CD4-positive, alpha-beta T cell (primary cell): ENCODE data around the gene CMTM1. TPM values are rescaled to one million over a fixed set of nuclear protein-coding genes. Genes with fewer than 3 reads are reported as not detected.

ENCODE experiments used
- ATAC-seq: fragments of 200-7000 bp; cut with Tn5 transposase; one replicate; pipeline ENCODE4 v1.10.0; 2022; ENCODE audit warnings: mild to moderate bottlenecking; ENCODE audit not compliant: poor library complexity
- CTCF ChIA-PET: fragments of 350-600 bp; sonication (Branson Sonifier 250); formaldehyde crosslinking; loops from one replicate; lab custom pipeline; 2021; ENCODE audit warnings: antibody characterized with exemption, inconsistent platforms; lab: Charles Lee
- POLR2A ChIA-PET: fragments of 350-600 bp; sonication (Branson Sonifier 250); formaldehyde crosslinking; loops from one replicate; lab custom pipeline; 2021; ENCODE audit warnings: antibody characterized with exemption, inconsistent platforms; lab: Charles Lee
- DNase-seq, 14 experiments: peaks; one replicate each; pipeline ENCODE4 v3.0.0-alpha.2; 2013 to 2020; ENCODE audit warnings: mixed read lengths in 2 of 14
- H3K27ac ChIP-seq, 2 donors: one replicate each; pipeline versions ENCODE4 v1.5.1 to v1.7.0; 2013; ENCODE audit warnings: low read length in 2 of 2, low read depth in 1 of 2, mild to moderate bottlenecking in 1 of 2
- H3K27me3 ChIP-seq, 2 experiments: 1 replicate in 1 of 2; 2 replicates in 1 of 2; pipeline versions ENCODE4 v1.6.1 to v1.7.0; 2013; ENCODE audit warnings: low read length in 2 of 2, control low read depth in 1 of 2, mild to moderate bottlenecking in 1 of 2, moderate library complexity in 1 of 2; ENCODE audit not compliant: insufficient read depth in 2 of 2, control insufficient read depth in 1 of 2
- H3K36me3 ChIP-seq: one replicate; pipeline ENCODE4 v1.6.1; 2013; ENCODE audit warnings: low read length, control low read depth; ENCODE audit not compliant: insufficient read depth
- H3K4me1 ChIP-seq: one replicate; pipeline ENCODE4 v1.6.1; 2013; ENCODE audit warnings: low read length, control low read depth; ENCODE audit not compliant: insufficient read depth
- H3K4me3 ChIP-seq: one replicate; pipeline ENCODE4 v1.5.1; 2013; ENCODE audit warnings: mild to moderate bottlenecking, low read length, moderate library complexity
- H3K9me3 ChIP-seq, 2 experiments: 1 replicate in 1 of 2; 2 replicates in 1 of 2; pipeline versions ENCODE4 v1.6.1 to v1.7.0; 2013; ENCODE audit warnings: low read length in 2 of 2, mild to moderate bottlenecking in 2 of 2, control low read depth in 1 of 2, moderate library complexity in 1 of 2; ENCODE audit not compliant: control insufficient read depth in 1 of 2, insufficient read depth in 1 of 2
- H3K27ac Mint-ChIP-seq: one replicate; pipeline ENCODE4 v1.8.0; 2020; ENCODE audit warnings: mixed read lengths
- H3K27me3 Mint-ChIP-seq: one replicate; pipeline ENCODE4 v1.8.0; 2021; ENCODE audit warnings: mixed read lengths
- H3K36me3 Mint-ChIP-seq: one replicate; pipeline ENCODE4 v1.8.0; 2021; ENCODE audit warnings: low read depth, mixed read lengths
- H3K4me1 Mint-ChIP-seq: one replicate; pipeline ENCODE4 v1.8.0; 2021; ENCODE audit warnings: low read depth, mixed read lengths
- H3K4me3 Mint-ChIP-seq: one replicate; pipeline ENCODE4 v1.8.0; 2020; ENCODE audit warnings: mild to moderate bottlenecking, mixed read lengths
- H3K9me3 Mint-ChIP-seq: one replicate; pipeline ENCODE4 v1.8.0; 2020; ENCODE audit warnings: mixed read lengths
- intact Hi-C, 2 experiments: fragments of 100-400 bp; cut with DNase I in 1 of 2; cut with micrococcal nuclease in 1 of 2; formaldehyde crosslinking; loops; one replicate each; pipeline versions ENCODE4 v1.15.1 to v1.9.0; 2023 to 2025; cut with DNase I, micrococcal nuclease
- total RNA-seq, 174 experiments: library from RNA in 2 of 174; stranded (reverse) in 2 of 174; gene quantifications; one replicate each; pipeline ENCODE4 v1.2.3 and lab custom pipeline; 2021 to 2026
- TF ChIP-seq, protein P1 (sequence below): fragments of 200-600 bp; IDR thresholded peaks from one replicate; pipeline ENCODE4 v1.8.0; 2022; ENCODE audit warnings: antibody characterized with exemption, mild to moderate bottlenecking

Gene CMTM1
- total RNA-seq, 2 experiments from 2014 or later = 0.66 to 1.1 TPM

- Histone ChIP-seq H3K4me3 (peak overlapping the region; percentile 64), H3K4me1 (peaks cover 57% of the 10 kb centered on the region)
- CTCF ChIA-PET = interaction anchor here (0.9 to 1.9 kb wide), 2 partner anchors 14 to 21 kb away, joined by 3 to 5 read pairs; no protein-coding TSS in a partner anchor
Observed at GRCh38 chr16:66548868-66549267, 17.4 kb upstream of the CMTM1 start.

DNA sequence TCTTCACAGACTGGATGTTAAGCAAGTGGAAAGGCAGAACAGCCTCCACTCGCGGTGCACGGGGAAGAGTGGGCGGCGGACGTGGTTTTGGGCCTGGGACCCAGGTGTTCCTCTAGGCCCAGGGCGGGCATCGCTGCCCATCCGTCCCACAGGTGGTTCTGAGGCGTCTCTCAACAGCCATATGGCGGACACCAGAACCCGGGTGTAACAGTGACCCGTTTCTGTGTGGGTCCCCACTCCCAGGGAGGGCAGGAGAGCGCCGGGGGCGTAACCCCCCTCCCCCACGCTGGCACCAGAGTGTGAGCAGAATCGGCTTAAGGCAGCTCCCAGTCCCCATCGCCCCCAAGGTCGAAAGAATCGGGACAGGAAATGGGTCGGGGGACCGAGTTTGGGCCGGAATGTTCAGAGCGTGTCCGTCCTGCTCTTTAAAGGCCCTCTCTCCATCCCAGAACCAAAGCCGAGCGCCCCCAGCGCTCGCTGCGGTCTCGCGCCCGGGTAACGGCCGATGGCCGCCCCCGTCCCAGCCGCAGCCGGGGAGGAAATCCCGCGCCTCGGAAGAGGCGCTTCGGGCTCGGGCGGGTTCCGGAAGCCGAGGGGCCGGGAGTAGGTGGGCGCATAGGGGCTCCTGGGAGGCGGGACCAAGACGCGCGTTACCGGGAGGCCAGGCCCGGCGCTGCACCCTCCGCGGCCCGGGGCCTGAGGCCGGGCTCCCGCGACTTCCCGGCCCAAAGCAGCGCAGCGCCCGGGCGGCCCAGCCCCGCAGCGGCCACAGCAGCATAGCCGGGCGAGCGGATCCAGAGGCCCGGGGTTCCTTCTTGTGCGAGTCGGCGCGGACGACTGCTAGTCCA lies 16.7 kb upstream of the CMTM1 start, which contains the start of gene TK2:
Gene TK2, minus strand, starts transcription at position 839 of the 848 bp plus-strand sequence. Its CDS starts 61 bp downstream, at position 778.
- Histone ChIP-seq H3K4me1 (peaks cover 63% of the 10 kb centered on the region), H3K27me3 (no peaks in the 10 kb centered on the region), H3K4me3 (peak within 1 kb of the TSS; percentile 64), H3K36me3 (no peaks in the 10 kb centered on the region), H3K9me3 (no peaks in the 10 kb centered on the region), H3K27ac (peak within 1 kb of the TSS; percentile 73 to 86)
- CTCF ChIA-PET = interaction anchor here (1.3 to 4.8 kb wide), 2 partner anchors 13 to 101 kb away, joined by 4 to 32 read pairs; no protein-coding TSS in a partner anchor
- peak within 1 kb of the TSS; percentile 92 for H3K4me3 Mint-ChIP-seq
- peaks cover 28% of the 10 kb centered on the region for H3K36me3 Mint-ChIP-seq
- POLR2A ChIA-PET = interaction anchor here (0.6 to 8.2 kb wide), 6 partner anchors 14 to 187 kb away, joined by 3 to 124 read pairs (median 7); partner anchors contain the start of gene CMTM3
- DNase-seq (peak; percentile 13 to 73 (median 39)), ATAC-seq (peak; percentile 10)
- H3K27ac Mint-ChIP-seq = peak within 1 kb of the TSS; percentile 93
- TF ChIP-seq, protein P1, sequence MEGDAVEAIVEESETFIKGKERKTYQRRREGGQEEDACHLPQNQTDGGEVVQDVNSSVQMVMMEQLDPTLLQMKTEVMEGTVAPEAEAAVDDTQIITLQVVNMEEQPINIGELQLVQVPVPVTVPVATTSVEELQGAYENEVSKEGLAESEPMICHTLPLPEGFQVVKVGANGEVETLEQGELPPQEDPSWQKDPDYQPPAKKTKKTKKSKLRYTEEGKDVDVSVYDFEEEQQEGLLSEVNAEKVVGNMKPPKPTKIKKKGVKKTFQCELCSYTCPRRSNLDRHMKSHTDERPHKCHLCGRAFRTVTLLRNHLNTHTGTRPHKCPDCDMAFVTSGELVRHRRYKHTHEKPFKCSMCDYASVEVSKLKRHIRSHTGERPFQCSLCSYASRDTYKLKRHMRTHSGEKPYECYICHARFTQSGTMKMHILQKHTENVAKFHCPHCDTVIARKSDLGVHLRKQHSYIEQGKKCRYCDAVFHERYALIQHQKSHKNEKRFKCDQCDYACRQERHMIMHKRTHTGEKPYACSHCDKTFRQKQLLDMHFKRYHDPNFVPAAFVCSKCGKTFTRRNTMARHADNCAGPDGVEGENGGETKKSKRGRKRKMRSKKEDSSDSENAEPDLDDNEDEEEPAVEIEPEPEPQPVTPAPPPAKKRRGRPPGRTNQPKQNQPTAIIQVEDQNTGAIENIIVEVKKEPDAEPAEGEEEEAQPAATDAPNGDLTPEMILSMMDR = no peak
- intact Hi-C loops = loop anchor here (2.0 to 5.0 kb wide), 5 partner anchors 23 to 38 kb away; no protein-coding TSS in a partner anchor
- no peaks in the 10 kb centered on the region for H3K27me3 Mint-ChIP-seq
- H3K9me3 Mint-ChIP-seq = no peaks in the 10 kb centered on the region
- peaks cover 65% of the 10 kb centered on the region for H3K4me1 Mint-ChIP-seq

More at GRCh38 chr16:66548868-66549267, 17.4 kb upstream of the CMTM1 start:
- DNase-seq (no peak), ATAC-seq (no peak)
- intact Hi-C loops = loop anchor here (2.0 kb wide), 2 partner anchors 22 to 24 kb away; no protein-coding TSS in a partner anchor
- H3K27ac ChIP-seq = peak overlapping the region; percentile 73 to 86
- no peaks in the 10 kb centered on the region for H3K9me3 ChIP-seq
- no peaks in the 10 kb centered on the region for H3K36me3 ChIP-seq
- Mint-ChIP-seq H3K4me1 (peaks cover 65% of the 10 kb centered on the region), H3K4me3 (peak overlapping the region; percentile 81), H3K9me3 (no peaks in the 10 kb centered on the region), H3K27ac (peak overlapping the region; percentile 80), H3K27me3 (no peaks in the 10 kb centered on the region), H3K36me3 (peaks cover 21% of the 10 kb centered on the region)
- no peaks in the 10 kb centered on the region for H3K27me3 ChIP-seq
- TF ChIP-seq, protein P1 = no peak
- POLR2A ChIA-PET = interaction anchor here (0.6 to 8.2 kb wide), 6 partner anchors 13 to 187 kb away, joined by 3 to 124 read pairs (median 4); partner anchors contain the start of gene CMTM3

DNA sequence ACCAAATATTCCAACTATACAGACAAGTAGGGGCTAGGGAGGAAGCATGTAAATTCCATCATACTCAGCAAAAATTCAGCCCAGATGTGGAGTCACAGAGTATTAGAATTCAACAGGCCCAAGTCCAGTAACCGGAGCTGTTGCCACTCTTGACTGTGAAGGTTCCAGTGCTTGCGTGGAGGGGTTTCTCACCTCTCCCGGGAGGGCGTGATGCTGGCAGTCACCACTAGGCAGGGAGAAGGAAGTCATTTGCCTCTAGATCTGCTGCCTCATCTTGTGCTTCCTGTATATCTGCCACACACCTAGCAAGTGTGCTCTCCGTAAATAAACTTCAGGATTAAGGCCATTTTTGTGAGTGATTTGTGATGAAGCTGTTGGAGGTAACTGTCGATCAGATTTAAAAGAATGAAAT lies 14.9 kb upstream of the CMTM1 start:
- H3K27me3 Mint-ChIP-seq = no peaks in the 10 kb centered on the region
- peaks cover 42% of the 10 kb centered on the region for H3K36me3 Mint-ChIP-seq
- CTCF ChIA-PET = interaction anchor here (0.8 to 4.8 kb wide), 9 partner anchors 12 to 145 kb away, joined by 3 to 32 read pairs (median 5); no protein-coding TSS in a partner anchor
- H3K9me3 Mint-ChIP-seq = no peaks in the 10 kb centered on the region
- Histone ChIP-seq H3K4me3 (peak overlapping the region; percentile 85), H3K27me3 (no peaks in the 10 kb centered on the region), H3K27ac (peak overlapping the region; percentile 79 to 81), H3K36me3 (peaks cover 9% of the 10 kb centered on the region), H3K4me1 (peaks cover 79% of the 10 kb centered on the region), H3K9me3 (no peaks in the 10 kb centered on the region)
- POLR2A ChIA-PET = interaction anchor here (1.0 to 8.2 kb wide), 16 partner anchors 9 to 608 kb away, joined by 3 to 124 read pairs (median 7); partner anchors contain the start of genes CMTM2, CMTM3 and NAE1
- intact Hi-C loops = loop anchor here (2.0 to 5.0 kb wide), 3 partner anchors 34 to 36 kb away; no protein-coding TSS in a partner anchor
- H3K4me1 Mint-ChIP-seq = peaks cover 84% of the 10 kb centered on the region
- ATAC-seq (peak; percentile 58), DNase-seq (peak; percentile 27 to 83 (median 49))
- H3K4me3 Mint-ChIP-seq = peak overlapping the region; percentile 92
- peak overlapping the region; percentile 93 for H3K27ac Mint-ChIP-seq
- TF ChIP-seq, protein P1 = peak; percentile 38
